SK-N-MC (cell line): ENCODE measurements around the gene MIF4GD.

Experiments used
- DNase-seq: peaks from one replicate; pipeline ENCODE4 v3.0.0-alpha.2; 2011; ENCODE audit warnings: low read depth, low spot score
- H3K27ac ChIP-seq: fragments of 200-600 bp; sonication (generic); 2 replicates; pipeline ENCODE4 v1.5.1; 2016; ENCODE audit warnings: mixed run types
- H3K36me3 ChIP-seq: fragments of 200-600 bp; sonication (generic); 2 replicates; pipeline ENCODE4 v1.6.1; 2017; ENCODE audit warnings: antibody characterized with exemption, low read length, mixed read lengths; ENCODE audit not compliant: insufficient read depth
- H3K4me3 ChIP-seq: fragments of 200-600 bp; sonication (generic); 2 replicates; pipeline ENCODE4 v1.5.1; 2016
- H3K9ac ChIP-seq: fragments of 200-600 bp; sonication (generic); 2 replicates; pipeline ENCODE4 v1.8.0; 2017; ENCODE audit warnings: mixed run types, mixed read lengths; ENCODE audit not compliant: insufficient read length
- H3K9me3 ChIP-seq: fragments of 200-600 bp; sonication (generic); 2 replicates; pipeline ENCODE4 v1.6.1; 2017; ENCODE audit warnings: low read depth, mild to moderate bottlenecking, antibody characterized with exemption, low read length, moderate library complexity, mixed read lengths
- EZH2 ChIP-seq: fragments of 200-600 bp; sonication (generic); IDR thresholded peaks from one replicate; pipeline ENCODE4 v1.6.1; 2017; ENCODE audit warnings: antibody characterized with exemption
- FOXP2 ChIP-seq: optimal IDR thresholded peaks from 2 replicates; pipeline ENCODE3; 2011; ENCODE audit warnings: mild to moderate bottlenecking, moderate library complexity; ENCODE audit not compliant: insufficient read depth; ENCODE audit errors: extremely low read length, control extremely low read depth
- POLR2AphosphoS5 ChIP-seq: IDR thresholded peaks from 2 replicates; pipeline ENCODE4 v1.6.1; 2012; ENCODE audit warnings: mild to moderate bottlenecking, low read depth, low read length, borderline replicate concordance

Gene MIF4GD, protein sequence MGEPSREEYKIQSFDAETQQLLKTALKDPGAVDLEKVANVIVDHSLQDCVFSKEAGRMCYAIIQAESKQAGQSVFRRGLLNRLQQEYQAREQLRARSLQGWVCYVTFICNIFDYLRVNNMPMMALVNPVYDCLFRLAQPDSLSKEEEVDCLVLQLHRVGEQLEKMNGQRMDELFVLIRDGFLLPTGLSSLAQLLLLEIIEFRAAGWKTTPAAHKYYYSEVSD

GRCh38 chr17:75270966-75271232 is at the start of gene MIF4GD:
Gene MIF4GD (minus strand): TSS chr17:75271231. CDS start chr17:75270195, 1,036 bp downstream.
- Histone ChIP-seq H3K4me3 (peak within 1 kb of the TSS; percentile 95), H3K36me3 (peaks cover 6% of the 10 kb centered on the region; the same call in 1 of the 2 replicates), H3K9me3 (no peaks in the 10 kb centered on the region), H3K27ac (peak within 1 kb of the TSS; percentile 13; the same call in 1 of the 2 replicates), H3K9ac (peak within 1 kb of the TSS; percentile 94)
- DNase-seq, result no peak
- no peak for TF ChIP-seq FOXP2
- no peak for TF ChIP-seq POLR2AphosphoS5
- TF ChIP-seq EZH2, result no peak

DNA sequence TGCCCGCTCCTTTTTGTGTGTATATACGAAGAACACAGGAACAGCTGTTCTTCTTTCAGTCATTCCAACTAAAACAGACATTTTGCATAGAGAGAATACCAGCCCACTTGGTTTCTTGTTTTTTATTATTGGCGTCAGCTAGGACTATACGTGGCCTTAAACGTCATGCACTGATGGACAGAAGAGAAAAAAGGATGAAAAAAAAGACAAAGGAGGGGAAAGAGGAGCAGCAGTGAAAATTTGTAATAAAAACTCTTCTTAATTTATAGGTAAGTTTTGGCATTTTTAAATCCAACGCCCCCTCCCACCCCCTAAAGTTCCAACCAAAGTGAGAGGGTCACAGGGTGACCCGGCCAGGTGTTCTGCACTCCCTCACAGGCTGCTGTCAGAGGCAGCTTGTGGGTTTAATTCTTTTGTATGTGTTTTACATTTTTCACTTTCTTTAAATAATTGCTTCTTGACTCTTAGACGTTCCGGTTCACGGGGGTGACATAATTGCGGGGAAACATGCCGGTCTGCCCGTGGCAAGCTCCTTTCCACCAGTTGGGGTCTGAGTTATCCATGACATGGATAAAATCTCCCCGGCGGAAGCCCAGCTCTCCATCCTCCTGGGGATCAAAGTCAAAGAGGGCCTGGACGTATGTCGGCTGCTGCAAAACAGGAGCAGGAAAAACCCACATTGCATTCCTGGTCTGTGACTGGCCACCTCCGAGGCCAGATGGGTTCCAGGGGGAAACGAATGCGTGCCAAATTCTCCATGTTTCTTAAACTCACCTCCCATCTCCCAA is 49.1 kb upstream of the MIF4GD start:
- TF ChIP-seq FOXP2, result no peak
- TF ChIP-seq EZH2, result no peak
- TF ChIP-seq POLR2AphosphoS5, result no peak
- Histone ChIP-seq H3K9ac (no peak overlapping the region), H3K36me3 (peaks cover 25% of the 10 kb centered on the region), H3K4me3 (no peak overlapping the region), H3K9me3 (no peaks in the 10 kb centered on the region), H3K27ac (no peak overlapping the region)
- no peak for DNase-seq

DNA sequence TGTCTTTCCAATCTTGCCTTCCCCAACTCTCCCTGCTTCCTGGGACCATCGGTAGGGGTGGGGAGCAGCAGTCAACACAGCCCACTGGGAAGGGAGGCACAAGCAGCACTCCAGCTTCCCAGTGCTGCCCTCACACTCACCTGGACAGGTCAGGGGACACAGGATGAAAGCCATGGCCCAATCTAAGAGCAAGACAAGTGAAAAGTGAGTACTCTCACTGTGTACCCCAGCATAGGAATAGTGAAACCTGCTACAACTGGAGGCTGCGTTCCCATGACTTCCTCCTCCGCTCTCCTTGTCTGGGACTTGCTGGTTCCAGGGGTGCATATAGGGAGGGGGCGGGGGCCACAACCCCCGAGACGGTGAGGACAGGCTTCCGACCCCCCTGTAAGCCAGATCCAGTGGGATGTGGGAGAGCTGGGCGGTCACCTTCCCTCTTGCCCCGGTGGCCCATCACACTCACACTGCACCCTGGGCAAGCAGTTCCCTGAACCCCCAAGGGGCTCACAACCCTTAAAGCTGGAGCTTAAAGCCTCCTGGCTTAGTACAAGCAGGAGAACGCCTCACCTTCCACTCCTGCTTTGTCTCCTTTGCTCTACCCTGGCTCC is 47.7 kb upstream of the MIF4GD start:
- Histone ChIP-seq H3K9me3 (no peaks in the 10 kb centered on the region), H3K4me3 (no peak overlapping the region), H3K27ac (no peak overlapping the region), H3K9ac (no peak overlapping the region), H3K36me3 (peaks cover 25% of the 10 kb centered on the region)
- no peak for TF ChIP-seq EZH2
- no peak for TF ChIP-seq FOXP2
- no peak for TF ChIP-seq POLR2AphosphoS5
- no peak for DNase-seq

DNA sequence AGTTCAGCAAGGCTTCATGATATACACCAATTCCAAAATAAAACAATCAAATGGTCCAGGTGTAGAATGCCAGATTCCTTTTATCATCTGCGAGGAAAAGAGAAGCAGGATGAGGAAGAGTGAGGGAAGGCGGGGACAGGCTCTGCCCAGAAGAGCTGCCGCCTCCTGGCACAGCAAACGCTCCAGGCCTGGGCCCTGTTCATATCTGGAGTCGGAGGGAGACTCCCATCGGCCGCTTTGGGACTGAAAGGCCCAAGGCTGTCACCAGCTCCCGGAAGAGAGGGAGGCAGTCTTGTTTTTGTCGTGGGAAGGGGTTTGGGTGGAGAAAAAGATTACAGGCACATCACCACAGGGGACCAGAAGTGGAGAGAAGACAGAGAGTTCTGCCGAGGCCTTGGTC is 47.2 kb upstream of the MIF4GD start:
- Histone ChIP-seq H3K4me3 (no peak overlapping the region), H3K36me3 (peaks cover 25% of the 10 kb centered on the region), H3K9ac (no peak overlapping the region), H3K9me3 (no peaks in the 10 kb centered on the region), H3K27ac (no peak overlapping the region)
- no peak for DNase-seq
- TF ChIP-seq EZH2, result no peak
- TF ChIP-seq POLR2AphosphoS5, result no peak
- no peak for TF ChIP-seq FOXP2

DNA sequence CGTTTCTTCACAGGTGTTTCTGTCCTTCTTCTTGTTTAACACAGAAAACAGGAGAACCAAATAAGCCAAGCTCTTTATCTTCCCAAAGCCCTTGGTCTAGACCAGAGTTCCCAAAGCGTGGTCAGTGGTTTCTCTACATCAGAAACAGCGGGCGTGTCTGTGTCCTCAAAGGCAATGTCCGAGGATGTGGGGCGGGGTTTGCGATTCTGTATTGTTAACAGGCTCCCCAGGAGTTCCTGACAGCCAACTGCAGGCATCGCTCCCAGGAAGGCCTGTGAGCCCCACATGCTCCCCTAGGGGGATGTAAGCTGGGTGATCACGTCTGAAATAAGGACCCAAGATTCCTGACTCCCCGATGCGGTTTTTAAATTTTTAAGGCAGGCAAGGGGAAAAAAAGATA is 46.6 kb upstream of the MIF4GD start:
- DNase-seq, result no peak
- Histone ChIP-seq H3K36me3 (peaks cover 25% of the 10 kb centered on the region), H3K27ac (no peak overlapping the region), H3K4me3 (no peak overlapping the region), H3K9me3 (no peaks in the 10 kb centered on the region), H3K9ac (no peak overlapping the region)
- TF ChIP-seq EZH2, result no peak
- no peak for TF ChIP-seq POLR2AphosphoS5
- TF ChIP-seq FOXP2, result no peak

- H3K27ac ChIP-seq, result no peak overlapping the region
- H3K9me3 ChIP-seq, result no peaks in the 10 kb centered on the region
- no peak overlapping the region for H3K9ac ChIP-seq
- H3K36me3 ChIP-seq, result peaks cover 16% of the 10 kb centered on the region
- TF ChIP-seq EZH2, result no peak
- no peak for TF ChIP-seq POLR2AphosphoS5
- no peak for TF ChIP-seq FOXP2
- H3K4me3 ChIP-seq, result no peak overlapping the region
- no peak for DNase-seq
Observed at GRCh38 chr17:75316253-75316652, 45.2 kb upstream of the MIF4GD start.

- peaks cover 12% of the 10 kb centered on the region for H3K36me3 ChIP-seq
- no peak overlapping the region for H3K27ac ChIP-seq
- no peak overlapping the region for H3K9ac ChIP-seq
- DNase-seq, result no peak
- TF ChIP-seq POLR2AphosphoS5, result no peak
- no peak for TF ChIP-seq EZH2
- TF ChIP-seq FOXP2, result no peak
- H3K4me3 ChIP-seq, result no peak overlapping the region
- no peaks in the 10 kb centered on the region for H3K9me3 ChIP-seq
Observed at GRCh38 chr17:75315541-75316243, 44.7 kb upstream of the MIF4GD start.
